Gastroesophageal sphincter (tissue), 3 donors: ENCODE measurements around the gene TAPT1.

Source experiments
- POLR2A ChIP-seq, 2 donors: fragments of 450-650 bp; IDR thresholded peaks; one replicate each; pipeline ENCODE4 v1.6.1; 2017; ENCODE audit warnings: antibody characterized with exemption in 2 of 2, mild to moderate bottlenecking in 2 of 2, moderate library complexity in 1 of 2
- TF ChIP-seq, protein P1 (sequence below), 4 experiments: fragments of 200-600 bp in 2 of 4; fragments of 450-650 bp in 2 of 4; sonication (generic) in 1 of 4; IDR thresholded peaks; one replicate each; pipeline ENCODE4 v1.5.1; 2017 to 2019; ENCODE audit warnings: antibody characterized with exemption in 4 of 4, mild to moderate bottlenecking in 2 of 4, moderate library complexity in 2 of 4

DNA sequence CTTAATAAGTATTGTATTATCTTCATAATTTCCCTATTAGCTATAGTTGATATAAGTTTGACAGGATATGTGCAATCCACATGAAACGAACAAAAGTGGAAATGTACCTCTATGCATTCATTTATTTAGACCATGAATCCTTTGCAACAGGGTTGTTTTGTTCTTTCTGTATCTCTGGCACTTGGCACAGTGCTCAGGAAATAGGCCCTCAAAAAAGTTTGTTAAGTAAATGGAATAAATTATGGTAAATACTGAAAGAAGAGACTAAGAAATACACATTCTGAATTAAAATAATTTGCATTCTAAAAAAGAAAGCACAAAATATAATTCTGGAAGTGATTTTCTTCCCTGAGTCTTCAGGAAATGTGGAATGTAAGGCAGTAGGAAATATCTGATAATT is 39.3 kb downstream of the TAPT1 start:
- TF ChIP-seq, protein P1, sequence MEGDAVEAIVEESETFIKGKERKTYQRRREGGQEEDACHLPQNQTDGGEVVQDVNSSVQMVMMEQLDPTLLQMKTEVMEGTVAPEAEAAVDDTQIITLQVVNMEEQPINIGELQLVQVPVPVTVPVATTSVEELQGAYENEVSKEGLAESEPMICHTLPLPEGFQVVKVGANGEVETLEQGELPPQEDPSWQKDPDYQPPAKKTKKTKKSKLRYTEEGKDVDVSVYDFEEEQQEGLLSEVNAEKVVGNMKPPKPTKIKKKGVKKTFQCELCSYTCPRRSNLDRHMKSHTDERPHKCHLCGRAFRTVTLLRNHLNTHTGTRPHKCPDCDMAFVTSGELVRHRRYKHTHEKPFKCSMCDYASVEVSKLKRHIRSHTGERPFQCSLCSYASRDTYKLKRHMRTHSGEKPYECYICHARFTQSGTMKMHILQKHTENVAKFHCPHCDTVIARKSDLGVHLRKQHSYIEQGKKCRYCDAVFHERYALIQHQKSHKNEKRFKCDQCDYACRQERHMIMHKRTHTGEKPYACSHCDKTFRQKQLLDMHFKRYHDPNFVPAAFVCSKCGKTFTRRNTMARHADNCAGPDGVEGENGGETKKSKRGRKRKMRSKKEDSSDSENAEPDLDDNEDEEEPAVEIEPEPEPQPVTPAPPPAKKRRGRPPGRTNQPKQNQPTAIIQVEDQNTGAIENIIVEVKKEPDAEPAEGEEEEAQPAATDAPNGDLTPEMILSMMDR (IDR thresholded peaks at IDR 0.05) = no peak
- TF ChIP-seq POLR2A (IDR thresholded peaks at IDR 0.05) = no peak
